HG03108 (cell line): ENCODE measurements around the gene HNRNPA2B1.
"Not testable (repeated sequence)": the region's sequence is repeated elsewhere in the genome, so short reads cannot be mapped to it uniquely, and the experiment has no call there.

Source experiments
- ATAC-seq: cut with Tn5 transposase; IDR thresholded peaks from one replicate; pipeline ENCODE4 v1.9.1; 2021; ENCODE audit warnings: moderate library complexity; ENCODE audit not compliant: unreplicated experiment

The HNRNPA2B1 gene

DNA sequence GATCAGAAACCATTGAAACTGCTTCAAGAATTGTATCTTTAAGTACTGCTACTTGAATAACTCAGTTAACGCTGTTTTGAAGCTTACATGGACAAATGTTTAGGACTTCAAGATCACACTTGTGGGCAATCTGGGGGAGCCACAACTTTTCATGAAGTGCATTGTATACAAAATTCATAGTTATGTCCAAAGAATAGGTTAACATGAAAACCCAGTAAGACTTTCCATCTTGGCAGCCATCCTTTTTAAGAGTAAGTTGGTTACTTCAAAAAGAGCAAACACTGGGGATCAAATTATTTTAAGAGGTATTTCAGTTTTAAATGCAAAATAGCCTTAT, 14.7 kb downstream of the HNRNPA2B1 start:
- ATAC-seq: no peak

DNA sequence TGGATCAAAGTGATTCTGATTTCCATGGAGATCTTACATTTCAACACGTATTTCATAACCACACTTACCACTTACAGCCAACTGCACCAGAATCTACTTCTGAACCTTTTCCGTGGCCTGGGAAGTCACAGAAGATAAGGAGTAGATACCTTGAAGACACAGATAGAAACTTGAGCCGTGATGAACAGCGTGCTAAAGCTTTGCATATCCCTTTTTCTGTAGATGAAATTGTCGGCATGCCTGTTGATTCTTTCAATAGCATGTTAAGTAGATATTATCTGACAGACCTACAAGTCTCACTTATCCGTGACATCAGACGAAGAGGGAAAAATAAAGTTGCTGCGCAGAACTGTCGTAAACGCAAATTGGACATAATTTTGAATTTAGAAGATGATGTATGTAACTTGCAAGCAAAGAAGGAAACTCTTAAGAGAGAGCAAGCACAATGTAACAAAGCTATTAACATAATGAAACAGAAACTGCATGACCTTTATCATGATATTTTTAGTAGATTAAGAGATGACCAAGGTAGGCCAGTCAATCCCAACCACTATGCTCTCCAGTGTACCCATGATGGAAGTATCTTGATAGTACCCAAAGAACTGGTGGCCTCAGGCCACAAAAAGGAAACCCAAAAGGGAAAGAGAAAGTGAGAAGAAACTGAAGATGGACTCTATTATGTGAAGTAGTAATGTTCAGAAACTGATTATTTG, 15.3 kb downstream of the HNRNPA2B1 start:
- ATAC-seq: peak; percentile 38

GRCh38 chr7:26184281-26185101, 16.1 kb downstream of the HNRNPA2B1 start:
- ATAC-seq: not testable (repeated sequence)

DNA sequence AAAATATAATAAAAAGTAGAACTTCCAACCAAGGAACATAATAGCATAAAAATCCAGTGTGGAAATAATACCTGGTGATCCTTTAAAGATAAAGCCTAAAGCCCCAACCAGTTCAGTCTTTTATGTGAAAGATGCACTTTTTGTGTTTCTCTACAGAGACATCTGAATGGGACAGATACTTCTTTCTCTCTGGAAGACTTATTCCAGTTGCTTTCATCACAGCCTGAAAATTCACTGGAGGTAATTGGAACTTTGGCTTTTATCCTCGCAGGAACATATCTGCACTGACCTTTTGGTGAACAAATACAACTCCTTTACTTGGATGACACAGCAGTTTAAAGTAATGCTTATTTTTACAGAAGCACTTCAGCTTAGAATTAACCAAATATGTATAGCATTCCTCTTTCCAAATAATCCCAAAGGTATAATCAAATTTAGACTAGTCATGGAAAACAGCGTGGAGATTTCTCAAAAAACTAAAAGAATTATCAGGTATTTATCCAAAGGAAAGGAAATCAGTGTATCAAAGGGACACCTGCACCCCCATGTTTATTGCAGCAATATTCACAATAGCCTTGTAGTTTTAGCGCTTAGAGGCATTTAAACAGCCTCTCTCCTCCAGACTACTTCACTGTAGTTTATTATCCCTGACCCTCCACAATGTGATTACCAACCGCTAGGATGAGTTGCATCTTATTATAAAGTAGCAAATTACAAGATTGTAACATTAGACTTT, 16.8 kb downstream of the HNRNPA2B1 start:
- ATAC-seq: no peak

- ATAC-seq: no peak
Measured at GRCh38 chr7:26182706-26183105, 17.8 kb downstream of the HNRNPA2B1 start.

DNA sequence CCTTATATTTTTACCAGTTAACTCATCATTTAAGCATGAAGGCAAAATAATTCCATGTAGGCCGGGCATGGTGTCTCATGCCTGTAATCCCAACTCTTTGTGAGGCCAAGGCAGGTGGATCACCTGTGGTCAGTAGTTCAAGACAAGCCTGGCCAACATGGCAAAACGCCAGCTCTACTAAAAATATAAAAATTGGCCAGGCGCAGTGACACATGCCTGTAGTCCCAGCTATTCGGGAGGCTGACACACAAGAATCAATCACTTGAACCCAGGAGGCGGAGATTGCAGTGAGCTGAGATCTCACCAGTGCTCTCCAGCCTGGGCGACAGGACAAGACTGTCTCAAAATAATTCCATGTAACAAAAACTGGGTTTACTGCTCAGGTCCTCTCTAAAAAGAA, 18.3 kb downstream of the HNRNPA2B1 start:
- ATAC-seq: no peak

DNA sequence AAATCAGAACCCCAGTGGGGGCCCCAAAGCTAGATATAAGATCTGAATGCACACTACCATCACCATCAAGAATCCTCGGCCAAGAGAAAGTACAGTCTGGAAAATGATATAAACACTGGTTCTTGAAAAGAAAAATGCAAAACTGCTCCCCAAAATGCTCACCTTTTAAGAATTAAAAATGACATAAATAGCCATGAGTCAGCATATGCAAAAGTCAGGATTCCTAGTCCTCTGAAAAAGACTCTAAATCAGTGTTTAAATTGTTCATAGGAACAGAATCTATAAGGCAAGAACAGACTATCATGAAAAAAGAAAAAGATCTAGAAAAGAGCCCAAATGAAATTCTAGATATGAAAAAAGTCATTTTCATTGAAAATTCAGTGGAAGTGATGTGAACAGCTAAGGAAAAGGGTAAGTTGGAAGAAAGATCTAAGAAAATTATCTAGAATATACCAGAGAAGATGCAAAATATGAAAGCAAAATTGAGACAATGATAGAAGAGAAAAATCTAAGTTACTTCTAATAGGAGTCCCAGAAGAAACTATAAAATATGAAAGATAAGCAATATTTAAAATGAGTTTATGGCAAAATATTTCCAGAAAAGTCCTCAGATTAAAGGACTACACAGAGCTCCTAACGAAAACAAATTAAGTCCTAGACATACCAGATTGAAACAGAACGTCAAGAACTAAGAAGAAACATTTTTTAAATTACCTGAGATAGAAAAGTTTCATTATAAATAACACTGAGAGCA, 18.9 kb downstream of the HNRNPA2B1 start:
- no peak for ATAC-seq

DNA sequence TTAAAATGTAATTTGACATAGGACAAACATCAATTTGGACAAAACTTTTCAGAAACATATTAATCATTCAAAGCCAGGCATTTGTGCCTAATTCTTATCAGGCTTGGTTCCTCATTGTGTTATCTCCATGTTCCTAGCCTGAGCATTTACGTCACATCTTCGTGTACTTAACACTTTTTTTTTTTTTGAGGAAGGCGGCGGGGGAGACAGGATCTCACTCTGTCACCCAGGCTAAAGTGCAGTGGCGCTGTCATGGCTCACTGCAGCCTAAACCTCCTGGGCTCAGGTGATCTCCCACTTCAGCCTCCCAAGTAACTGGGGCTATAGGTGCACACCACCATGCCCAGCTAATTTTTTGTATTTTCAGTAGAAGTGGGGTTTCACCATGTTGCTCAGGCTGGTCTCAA, 19.8 kb downstream of the HNRNPA2B1 start:
- ATAC-seq: no peak

DNA sequence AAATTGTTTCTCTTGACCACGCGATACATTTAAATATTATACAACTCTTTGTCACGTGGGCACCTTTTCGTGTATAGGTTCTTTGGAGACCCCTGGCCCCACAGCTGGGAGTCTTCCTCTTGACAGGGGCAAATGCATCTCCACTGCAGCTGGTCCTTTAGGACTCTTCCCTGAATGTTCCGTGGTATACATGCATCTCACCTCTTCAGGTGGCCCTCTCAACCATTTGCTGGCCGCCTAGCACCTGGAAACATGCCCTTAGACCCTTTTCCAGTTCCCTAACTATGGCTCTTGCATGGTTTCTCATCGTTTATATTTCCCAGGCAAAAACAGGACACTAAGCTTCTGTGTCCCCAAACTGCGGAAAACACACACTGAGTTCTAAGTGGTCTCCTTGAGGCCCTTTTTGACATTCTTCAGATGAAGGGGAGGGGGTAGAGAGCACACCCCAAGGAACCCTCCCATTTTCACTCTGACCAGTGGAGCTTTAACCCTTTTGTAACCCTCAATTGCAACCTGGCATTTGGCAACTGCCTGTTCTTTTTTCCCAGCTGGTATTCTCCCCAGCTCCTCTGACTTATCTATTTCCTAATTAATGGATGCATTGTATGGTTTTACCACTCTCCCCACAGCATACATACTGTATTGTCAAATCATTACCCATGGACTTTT, 20.6 kb downstream of the HNRNPA2B1 start:
- no peak for ATAC-seq

GRCh38 chr7:26179422-26179821, 21.1 kb downstream of the HNRNPA2B1 start:
- no peak for ATAC-seq

- no peak for ATAC-seq
Measured at GRCh38 chr7:26178272-26178960, 22.1 kb downstream of the HNRNPA2B1 start.

DNA sequence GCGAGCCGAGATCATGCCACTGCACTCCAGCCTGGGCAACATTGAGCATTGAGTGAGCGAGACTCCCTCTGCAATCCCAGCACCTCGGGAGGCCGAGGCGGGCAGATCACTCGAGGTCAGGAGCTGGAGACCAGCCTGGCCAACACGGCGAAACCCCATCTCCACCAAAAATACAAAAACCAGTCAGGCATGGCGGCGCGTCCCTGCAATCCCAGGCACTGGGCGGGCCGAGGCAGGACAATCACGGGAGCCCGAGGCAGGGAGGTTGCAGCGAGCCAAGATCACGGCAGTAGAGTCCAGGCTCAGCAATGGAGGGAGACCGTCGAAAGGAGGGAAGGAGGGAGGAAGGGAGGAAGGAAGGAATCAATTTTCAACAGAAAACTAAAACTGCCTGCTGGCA, 23.3 kb downstream of the HNRNPA2B1 start:
- not testable (repeated sequence) for ATAC-seq

GRCh38 chr7:26176696-26177095, 23.9 kb downstream of the HNRNPA2B1 start:
- ATAC-seq: not testable (repeated sequence)

GRCh38 chr7:26175903-26176302, 24.6 kb downstream of the HNRNPA2B1 start:
- ATAC-seq: not testable (repeated sequence)

DNA sequence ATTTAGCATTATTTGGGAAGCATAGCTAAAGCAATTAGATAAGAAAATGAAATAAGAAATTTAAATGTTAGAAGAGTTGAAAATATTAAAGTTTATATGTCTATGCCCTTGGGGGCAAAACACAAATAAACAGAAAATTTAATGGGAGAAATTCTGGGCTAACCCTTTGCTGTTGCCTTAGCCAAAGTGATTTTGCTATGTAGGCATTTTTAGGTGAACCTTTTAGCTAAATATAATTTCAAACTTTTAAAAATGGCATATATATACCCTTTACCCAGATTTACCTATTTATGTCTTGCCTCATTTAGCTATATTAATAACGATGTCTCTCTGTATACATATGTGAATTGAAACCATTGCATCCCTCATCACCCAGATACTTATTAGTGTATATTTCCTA, 28.5 kb downstream of the HNRNPA2B1 start:
- no peak for ATAC-seq

GRCh38 chr7:26171601-26172000, 28.9 kb downstream of the HNRNPA2B1 start:
- ATAC-seq: no peak

GRCh38 chr7:26170663-26171062, 29.9 kb downstream of the HNRNPA2B1 start:
- ATAC-seq: no peak

GRCh38 chr7:26169271-26169670, 31.3 kb downstream of the HNRNPA2B1 start:
- ATAC-seq: no peak

DNA sequence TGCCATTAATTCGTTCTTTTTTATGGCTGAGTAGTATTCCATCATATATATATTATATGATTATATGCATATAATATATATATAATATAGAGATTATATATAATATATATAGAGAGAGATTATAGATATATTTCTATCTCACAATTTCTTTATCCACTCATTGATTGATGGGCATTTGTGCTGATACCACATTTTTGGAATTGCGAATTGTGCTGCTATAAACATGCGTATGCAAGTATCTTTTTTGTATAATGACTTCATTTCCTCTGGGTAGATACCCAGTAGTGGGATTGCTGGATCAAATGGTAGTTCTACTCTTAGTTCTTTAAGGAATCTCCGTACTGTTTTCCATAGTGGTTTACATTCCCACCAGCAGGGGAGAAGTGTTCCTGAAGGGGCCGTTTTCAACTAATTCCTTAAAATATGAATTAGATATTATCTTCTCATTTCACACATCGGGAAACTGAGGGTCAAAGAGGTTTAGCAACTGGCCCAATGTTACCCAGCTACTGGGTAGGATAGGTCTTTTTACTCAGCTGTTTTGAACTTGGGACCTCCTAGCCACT, 32.0 kb downstream of the HNRNPA2B1 start:
- no peak for ATAC-seq
